ENCODE measurements around the gene ELMO1.

DNA sequence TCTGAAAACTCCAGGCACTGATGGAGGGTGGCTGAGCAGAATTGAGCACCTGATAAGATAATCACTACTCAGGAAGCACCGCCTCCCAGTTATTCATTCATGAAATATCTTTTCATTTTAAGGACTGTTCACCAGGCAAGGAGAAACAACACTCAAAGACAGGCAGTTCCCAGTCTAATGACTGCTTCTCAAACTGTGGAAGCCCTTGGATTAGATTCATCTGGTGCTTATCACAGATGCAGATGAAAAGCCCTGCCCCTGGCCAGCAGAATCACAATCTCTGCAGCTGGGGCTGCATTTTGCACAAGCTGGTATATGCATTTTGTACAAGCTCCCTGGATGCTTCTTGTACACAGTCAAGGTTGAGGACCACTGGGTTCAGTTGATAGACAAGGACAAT, 109.7 kb downstream of the ELMO1 start:
- no peak for TF ChIP-seq POLR2A (IDR thresholded peaks at IDR 0.05)
- TF ChIP-seq, protein P1, sequence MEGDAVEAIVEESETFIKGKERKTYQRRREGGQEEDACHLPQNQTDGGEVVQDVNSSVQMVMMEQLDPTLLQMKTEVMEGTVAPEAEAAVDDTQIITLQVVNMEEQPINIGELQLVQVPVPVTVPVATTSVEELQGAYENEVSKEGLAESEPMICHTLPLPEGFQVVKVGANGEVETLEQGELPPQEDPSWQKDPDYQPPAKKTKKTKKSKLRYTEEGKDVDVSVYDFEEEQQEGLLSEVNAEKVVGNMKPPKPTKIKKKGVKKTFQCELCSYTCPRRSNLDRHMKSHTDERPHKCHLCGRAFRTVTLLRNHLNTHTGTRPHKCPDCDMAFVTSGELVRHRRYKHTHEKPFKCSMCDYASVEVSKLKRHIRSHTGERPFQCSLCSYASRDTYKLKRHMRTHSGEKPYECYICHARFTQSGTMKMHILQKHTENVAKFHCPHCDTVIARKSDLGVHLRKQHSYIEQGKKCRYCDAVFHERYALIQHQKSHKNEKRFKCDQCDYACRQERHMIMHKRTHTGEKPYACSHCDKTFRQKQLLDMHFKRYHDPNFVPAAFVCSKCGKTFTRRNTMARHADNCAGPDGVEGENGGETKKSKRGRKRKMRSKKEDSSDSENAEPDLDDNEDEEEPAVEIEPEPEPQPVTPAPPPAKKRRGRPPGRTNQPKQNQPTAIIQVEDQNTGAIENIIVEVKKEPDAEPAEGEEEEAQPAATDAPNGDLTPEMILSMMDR (IDR thresholded peaks at IDR 0.05), result no peak

All from body of pancreas (tissue), 4 donors.